OCI-M2 (cell line): Measurements from ENCODE around the gene MYLK.
A peak's percentile ranks its signal among the peaks of the same experiment; 100 is the strongest.
"Not testable (repeated sequence)": the region's sequence is repeated elsewhere in the genome, so short reads cannot be mapped to it uniquely, and the experiment has no call there.

Experiments used
- DNase-seq: peaks from one replicate; lab custom pipeline; 2025; ENCODE audit not compliant: unreplicated experiment; lab: John Stamatoyannopoulos, UW

Gene MYLK

DNA sequence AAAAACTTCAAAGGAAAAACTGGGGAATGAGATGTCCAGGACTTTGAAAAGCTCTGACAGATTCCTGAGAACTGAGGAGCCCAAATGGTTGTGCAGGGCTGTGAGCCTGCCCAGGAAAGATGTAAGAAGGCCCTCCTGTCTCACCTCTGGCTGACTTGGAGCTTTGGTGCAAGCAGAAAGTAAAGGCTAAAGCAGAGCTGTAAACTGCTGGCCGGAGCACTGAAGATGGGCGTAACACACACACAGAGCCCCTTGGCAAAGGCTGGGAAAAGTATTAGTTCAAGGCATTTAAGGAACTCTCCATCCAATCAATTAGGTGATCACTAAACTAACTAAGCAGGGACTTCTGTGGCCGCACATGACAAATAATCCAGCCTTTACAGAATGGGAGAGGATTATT lies 155.1 kb downstream of the MYLK start:
- DNase-seq, result no peak

- no peak for DNase-seq
Observed at GRCh38 chr3:123728014-123728413, 156.1 kb downstream of the MYLK start.

DNA sequence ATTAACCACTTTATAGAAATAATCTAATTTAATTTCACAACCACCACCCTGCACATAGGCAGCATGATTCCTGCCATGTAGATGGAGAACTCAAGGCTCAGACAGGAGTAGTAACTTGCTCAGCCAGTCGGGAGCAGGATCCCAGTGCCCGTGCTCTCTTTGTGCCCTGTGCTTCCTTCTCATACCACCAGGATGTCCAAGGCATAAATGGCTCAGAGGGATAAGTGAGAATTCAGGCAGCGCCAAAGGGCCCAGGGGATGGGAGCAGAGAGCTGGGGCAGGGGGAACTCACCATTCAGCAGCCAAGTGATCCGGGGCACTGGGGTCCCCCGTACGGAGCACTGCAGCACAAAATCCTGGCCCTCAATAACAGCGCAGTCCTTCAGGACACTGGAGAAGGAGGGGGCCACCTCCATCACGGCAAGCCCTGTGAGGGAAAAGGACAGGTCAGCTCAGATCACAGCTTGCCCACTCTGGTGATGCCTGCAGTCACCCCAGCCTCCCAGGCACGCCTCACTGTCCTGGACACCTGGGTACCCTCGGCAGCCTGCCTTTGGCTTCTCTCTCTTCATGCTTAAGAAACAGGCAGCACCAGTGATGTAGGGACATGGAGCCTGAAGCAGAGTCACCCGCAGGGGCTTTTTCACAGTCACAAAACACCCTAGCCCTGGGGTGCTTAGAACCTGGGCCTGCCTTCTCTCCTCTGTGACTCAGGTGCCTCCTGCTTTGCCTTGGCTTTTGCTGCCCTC lies 158.3 kb downstream of the MYLK start:
- DNase-seq, result no peak

DNA sequence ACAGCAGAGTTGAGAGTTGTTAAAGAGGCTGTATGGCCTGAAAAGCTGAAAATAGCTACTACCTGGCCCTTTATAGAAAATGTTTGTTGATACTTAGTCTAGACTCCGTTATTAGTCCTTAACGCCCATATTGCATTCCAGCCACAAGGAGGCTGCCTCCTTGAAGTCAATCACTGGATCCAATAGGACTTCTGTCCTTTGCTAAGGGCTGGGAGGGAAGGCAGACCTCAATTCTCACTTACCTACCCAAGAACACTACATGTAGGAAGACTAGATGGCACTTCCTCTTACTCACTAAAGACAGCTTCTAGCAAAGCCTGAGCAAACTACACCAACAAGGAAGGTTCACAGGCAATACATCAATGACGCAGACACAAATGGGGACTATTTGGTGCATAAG lies 159.8 kb downstream of the MYLK start:
- DNase-seq, result no peak

DNA sequence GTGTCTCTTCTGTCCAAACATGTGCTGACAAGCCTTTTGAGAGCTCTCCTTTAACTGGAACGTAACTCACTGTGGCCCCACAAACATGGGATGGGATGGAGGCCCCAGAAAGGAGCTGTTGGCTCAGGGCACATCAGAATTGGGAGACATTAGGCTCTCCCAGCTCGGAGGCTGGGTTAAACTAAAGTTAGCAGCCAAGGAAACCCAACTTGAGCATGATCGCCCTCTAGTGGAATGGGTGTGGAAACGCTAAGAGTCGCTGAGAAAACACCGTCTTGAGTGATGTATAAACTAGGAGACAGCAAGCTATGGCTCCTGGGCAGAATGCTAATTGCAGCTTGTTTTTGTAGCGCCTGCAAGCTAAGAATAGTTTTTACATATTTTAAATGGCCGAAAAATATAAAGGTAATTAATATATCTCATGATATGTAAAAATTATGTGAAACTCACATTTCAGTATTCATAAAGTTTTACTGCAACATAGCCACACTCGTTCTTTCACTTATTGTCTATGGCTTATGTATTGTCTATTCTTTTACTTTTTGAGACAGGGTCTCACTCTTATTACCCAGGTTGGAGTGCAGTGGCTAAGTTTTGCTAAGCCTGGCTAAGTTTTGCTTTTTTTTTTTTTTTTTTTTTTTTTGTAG lies 160.5 kb downstream of the MYLK start:
- no peak for DNase-seq

GRCh38 chr3:123723070-123723469 lies 161.1 kb downstream of the MYLK start:
- no peak for DNase-seq

- DNase-seq, result no peak
Observed at GRCh38 chr3:123722456-123722855, 161.7 kb downstream of the MYLK start.

DNA sequence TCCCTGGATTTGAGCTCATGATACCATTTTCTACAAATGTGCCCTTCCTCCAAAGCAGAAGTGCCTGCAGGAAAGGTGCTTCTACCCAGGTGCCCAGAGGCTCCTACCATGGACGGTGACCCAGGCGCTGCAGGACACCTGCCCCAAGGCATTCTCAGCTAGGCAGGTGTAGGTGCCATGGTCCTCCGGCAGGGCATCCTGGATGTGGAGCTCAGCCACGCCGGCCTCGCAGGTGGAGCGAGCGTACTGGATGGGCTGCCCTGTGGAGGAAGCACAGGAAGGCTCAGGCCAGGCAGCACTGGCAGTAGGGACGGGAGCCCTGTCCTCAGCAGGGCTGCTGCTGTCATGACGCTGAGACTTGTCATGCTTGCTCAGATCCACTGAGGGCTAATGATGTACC lies 162.1 kb downstream of the MYLK start:
- DNase-seq, result no peak

DNA sequence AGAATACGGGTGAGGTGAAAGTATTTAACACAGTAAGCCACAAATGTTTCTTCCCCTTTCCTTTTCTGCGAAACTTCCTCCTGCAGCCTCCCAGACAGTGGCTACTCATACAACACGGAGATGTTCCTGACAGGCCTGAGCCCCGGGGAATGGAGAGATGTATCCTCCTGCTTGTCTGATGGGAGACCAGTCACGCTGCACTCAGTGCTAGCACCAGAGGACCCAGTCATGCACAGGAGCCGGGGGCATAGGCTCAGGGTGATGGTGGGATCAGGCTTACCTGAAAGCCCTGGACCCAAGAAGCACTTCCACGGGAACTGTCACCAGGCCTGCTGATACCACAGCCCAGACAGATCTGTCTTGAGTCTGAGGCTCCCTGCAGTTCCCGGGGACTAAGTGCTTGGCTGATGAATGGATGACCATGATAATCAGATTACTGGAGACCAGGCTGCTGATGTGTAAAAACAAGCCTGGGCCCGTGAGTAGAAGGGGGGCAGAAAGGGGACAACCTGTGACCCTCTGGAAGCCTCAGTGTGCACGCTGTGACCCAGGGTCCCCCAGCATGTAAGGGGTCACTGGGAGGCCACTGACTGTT lies 162.9 kb downstream of the MYLK start:
- not testable (repeated sequence) for DNase-seq

DNA sequence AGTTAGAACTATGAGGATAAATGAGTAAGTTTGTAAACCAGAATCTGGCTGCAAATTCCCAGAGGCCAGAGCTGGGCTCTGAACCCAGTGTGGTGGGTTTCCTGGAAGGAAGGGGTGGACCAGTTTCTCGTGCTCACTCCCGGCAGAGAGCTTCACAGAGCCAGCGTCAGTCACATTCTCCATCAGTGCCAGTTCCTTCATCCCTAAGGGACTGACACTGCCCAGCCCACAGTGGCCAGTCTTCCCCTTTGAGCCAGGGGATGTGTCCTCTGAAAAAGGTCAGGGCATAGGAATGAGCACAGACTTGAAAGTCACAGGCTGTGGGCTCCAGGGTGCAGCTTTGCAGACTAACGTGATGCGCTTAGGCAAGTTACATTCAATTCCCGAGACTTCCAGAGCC lies 163.5 kb downstream of the MYLK start:
- DNase-seq, result no peak

- no peak for DNase-seq
Observed at GRCh38 chr3:123719862-123720453, 164.2 kb downstream of the MYLK start.

DNA sequence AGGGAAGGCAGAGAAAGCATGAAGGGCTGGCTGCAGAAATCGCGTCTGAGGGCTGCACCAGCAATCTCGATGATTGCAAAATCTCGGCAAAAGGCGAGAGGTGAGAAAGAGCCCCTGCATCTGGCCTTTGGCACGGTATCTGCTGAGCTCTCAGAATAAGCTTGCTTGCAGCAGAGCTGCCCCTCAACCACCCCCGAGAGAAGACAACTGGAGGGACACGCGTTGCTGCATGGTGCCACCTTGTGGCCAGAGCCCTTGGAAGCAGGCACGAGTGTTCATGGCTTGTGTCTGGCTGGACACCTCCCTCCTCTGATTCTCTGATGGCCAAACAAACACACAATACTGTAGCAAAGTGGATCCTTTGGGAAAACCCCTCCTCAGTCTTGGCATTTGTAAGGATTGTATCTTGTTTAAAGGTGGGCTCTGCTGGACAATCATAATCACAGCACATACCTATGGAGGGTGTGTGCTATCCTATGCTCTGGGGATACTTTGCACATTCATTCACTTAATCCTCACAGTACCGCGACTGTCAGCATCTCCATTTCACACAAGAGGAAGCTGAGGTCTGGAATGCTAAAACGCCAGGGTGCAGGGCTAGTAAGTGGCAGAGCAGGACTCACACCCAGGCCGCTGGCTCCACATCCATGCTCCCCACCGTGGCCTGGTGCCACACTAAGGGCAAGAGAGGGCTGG lies 164.9 kb downstream of the MYLK start:
- peak; percentile 5 for DNase-seq

GRCh38 chr3:123718108-123718507 lies 166.0 kb downstream of the MYLK start:
- no peak for DNase-seq

GRCh38 chr3:123717451-123717850 lies 166.7 kb downstream of the MYLK start:
- not testable (repeated sequence) for DNase-seq

- DNase-seq, result no peak
Observed at GRCh38 chr3:123716411-123716810, 167.7 kb downstream of the MYLK start.

DNA sequence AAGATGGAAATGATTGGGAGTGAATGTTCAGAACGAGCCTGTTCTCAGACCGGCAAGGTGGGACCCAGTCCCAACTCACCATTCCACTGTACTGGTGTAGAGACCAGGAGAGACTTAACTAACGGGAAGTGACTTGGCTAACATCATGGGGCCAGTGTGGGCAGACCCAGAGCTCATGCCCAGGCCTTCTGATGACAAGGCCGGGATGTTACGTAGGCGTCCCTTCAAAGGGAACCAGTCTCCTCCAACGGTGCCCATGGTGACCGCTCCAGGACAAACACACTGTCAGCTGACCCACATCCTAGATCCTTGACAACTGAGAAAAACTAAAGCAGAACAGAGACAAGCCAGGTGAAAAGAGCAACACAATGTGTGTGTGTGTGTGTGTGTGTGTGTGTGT lies 170.9 kb downstream of the MYLK start:
- DNase-seq, result no peak

GRCh38 chr3:123712077-123712860 lies 171.9 kb downstream of the MYLK start:
- no peak for DNase-seq

GRCh38 chr3:123711356-123711755 lies 172.8 kb downstream of the MYLK start:
- DNase-seq, result no peak

DNA sequence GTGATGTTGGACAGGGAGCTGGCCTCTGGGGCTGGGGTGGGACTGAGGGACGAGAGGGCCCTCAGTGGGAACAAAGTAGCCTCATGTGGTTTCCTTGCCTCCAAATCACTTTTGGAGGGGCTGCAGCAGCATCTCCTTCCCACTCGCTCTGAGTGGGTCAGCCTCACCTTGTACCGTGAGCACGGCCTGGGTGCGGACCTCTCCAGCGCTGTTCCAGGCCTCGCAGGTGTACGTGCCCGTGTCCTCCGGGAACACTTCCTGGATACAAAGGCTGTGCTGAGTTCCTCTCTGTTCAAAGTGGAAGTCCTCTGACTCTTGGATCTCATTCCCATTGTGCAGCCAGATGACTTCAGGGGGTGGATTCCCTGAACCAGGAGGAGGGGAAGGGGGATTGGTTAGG lies 175.6 kb downstream of the MYLK start:
- no peak for DNase-seq

DNA sequence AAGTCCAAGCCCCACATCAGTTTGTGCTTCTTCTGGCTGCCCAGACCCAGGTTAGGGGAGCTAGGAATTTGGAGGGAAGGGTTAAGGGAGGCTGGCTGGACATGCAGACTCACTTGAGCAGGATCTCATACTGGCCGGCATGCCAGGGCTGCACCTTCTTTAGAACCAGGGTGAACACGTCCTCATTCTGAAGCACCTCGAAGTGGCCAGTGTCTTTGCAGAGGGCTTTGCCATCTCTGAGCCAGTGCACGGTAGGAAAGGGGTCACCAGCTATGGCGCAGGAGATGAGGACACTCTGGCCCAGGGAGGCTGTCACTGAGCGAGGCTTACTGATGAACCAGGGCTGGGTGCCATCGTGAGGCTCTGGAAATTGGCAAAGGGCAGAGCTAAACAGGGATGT lies 176.5 kb downstream of the MYLK start:
- DNase-seq, result not testable (repeated sequence)

DNA sequence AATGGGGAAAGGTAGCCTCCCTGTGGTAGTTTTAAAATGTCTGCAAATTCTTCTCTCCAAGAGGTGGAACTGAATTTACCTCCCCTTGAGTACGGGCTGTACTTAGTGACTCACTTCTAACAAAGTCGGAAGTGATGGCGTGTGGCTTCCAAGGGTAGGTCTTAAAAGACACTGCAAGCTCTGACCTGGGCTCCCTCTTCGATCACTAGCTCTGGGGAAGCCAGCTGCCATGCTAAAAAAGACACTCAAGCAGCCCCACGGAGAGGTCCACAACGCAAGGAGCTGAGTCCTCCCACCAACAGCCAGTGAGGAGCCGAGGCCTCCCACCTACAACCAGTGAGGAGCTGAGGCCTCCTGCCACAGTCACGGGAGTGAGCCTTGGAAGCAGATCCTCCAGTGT lies 177.3 kb downstream of the MYLK start:
- no peak for DNase-seq
